A673 (cell line): Measurements from ENCODE around the gene ST6GALNAC6.

Experiments used
- CTCF ChIP-seq: fragments of 300-800, 200-600 bp; sonication (generic); conservative IDR thresholded peaks from 2 replicates; pipeline ENCODE4 v1.5.1; 2017; ENCODE audit warnings: low read depth, mild to moderate bottlenecking, antibody characterized with exemption, low read length, moderate library complexity, mixed read lengths
- EZH2 ChIP-seq: fragments of 200-600 bp; sonication (generic); IDR thresholded peaks from 2 replicates; pipeline ENCODE4 v1.6.1; 2017; ENCODE audit warnings: borderline replicate concordance, low read depth, mild to moderate bottlenecking, mixed read lengths, antibody characterized with exemption, low read length; ENCODE audit not compliant: poor library complexity, severe bottlenecking

- no peak for TF ChIP-seq EZH2
- no peak for TF ChIP-seq CTCF
Observed at GRCh38 chr9:127855522-127855921, 43.9 kb downstream of the ST6GALNAC6 start.
